HK-2 (cell line): ENCODE results near the gene COA1.
"Not testable (repeated sequence)": the region's sequence is repeated elsewhere in the genome, so short reads cannot be mapped to it uniquely, and the experiment has no call there.

ENCODE experiments used
- DNase-seq: peaks from one replicate; pipeline ENCODE4 v3.0.0-alpha.2; 2018; ENCODE audit not compliant: unreplicated experiment

COA1 gene

GRCh38 chr7:43758029-43758821, 28.9 kb upstream of the COA1 start, which contains the start of gene BLVRA:
BLVRA (plus strand) TSS chr7:43758680; CDS start chr7:43771159, 12,479 bp downstream.
- DNase-seq, result peak; percentile 60

GRCh38 chr7:43757073-43757720, 27.9 kb upstream of the COA1 start:
- no peak for DNase-seq

GRCh38 chr7:43756368-43757072, 27.2 kb upstream of the COA1 start:
- no peak for DNase-seq

GRCh38 chr7:43754596-43754995, 25.3 kb upstream of the COA1 start:
- no peak for DNase-seq

GRCh38 chr7:43753843-43754242, 24.5 kb upstream of the COA1 start:
- DNase-seq, result no peak

GRCh38 chr7:43753271-43753810, 24.0 kb upstream of the COA1 start:
- no peak for DNase-seq

GRCh38 chr7:43752411-43752810, 23.1 kb upstream of the COA1 start:
- DNase-seq, result no peak

- no peak for DNase-seq
Measured at GRCh38 chr7:43750016-43750887, 20.9 kb upstream of the COA1 start.

GRCh38 chr7:43749383-43749940, 20.1 kb upstream of the COA1 start:
- no peak for DNase-seq

- DNase-seq, result no peak
Measured at GRCh38 chr7:43747328-43748105, 18.2 kb upstream of the COA1 start.

- DNase-seq, result no peak
Measured at GRCh38 chr7:43742692-43743091, 13.4 kb upstream of the COA1 start.

GRCh38 chr7:43737467-43738127, 8.3 kb upstream of the COA1 start:
- no peak for DNase-seq

GRCh38 chr7:43735802-43736603, 6.7 kb upstream of the COA1 start:
- no peak for DNase-seq

GRCh38 chr7:43735403-43735801, 6.1 kb upstream of the COA1 start:
- no peak for DNase-seq

- not testable (repeated sequence) for DNase-seq
Measured at GRCh38 chr7:43734575-43735332, 5.4 kb upstream of the COA1 start.

- DNase-seq, result not testable (repeated sequence)
Measured at GRCh38 chr7:43731494-43731893, 2.2 kb upstream of the COA1 start.

GRCh38 chr7:43729924-43730248, 563 bp upstream of the COA1 start:
- no peak for DNase-seq

GRCh38 chr7:43727494-43727893, 1.8 kb downstream of the COA1 start:
- no peak for DNase-seq
